GM23338 (cell line): ENCODE results near the gene RIC1. TPM values are rescaled to one million over a fixed set of nuclear protein-coding genes. Genes with fewer than 3 reads are reported as not detected.

Source experiments
- ATAC-seq: fragments of 200-7000 bp; cut with Tn5 transposase; 3 replicates; pipeline ENCODE4 v1.9.1; 2020
- DNase-seq: peaks from one replicate; pipeline ENCODE4 v3.0.0-alpha.2; 2015; ENCODE audit warnings: low spot score
- H2AFZ ChIP-seq: fragments of 200-600 bp; sonication (generic); 2 replicates; pipeline ENCODE4 v1.8.0; 2016; ENCODE audit warnings: antibody characterized with exemption, mild to moderate bottlenecking, moderate library complexity
- H3F3A ChIP-seq: fragments of 200-600 bp; sonication (generic); replicated peaks from 2 replicates; pipeline ENCODE4 v1.8.0; 2017; ENCODE audit warnings: antibody characterized with exemption, mixed run types, low read depth
- H3K27ac ChIP-seq: fragments of 200-600 bp; sonication (generic); 2 replicates; pipeline ENCODE4 v1.6.1; 2016; ENCODE audit warnings: low read depth
- H3K27me3 ChIP-seq: fragments of 200-600 bp; sonication (generic); 2 replicates; pipeline ENCODE4 v1.8.0; 2016; ENCODE audit warnings: mild to moderate bottlenecking, mixed run types, moderate library complexity; ENCODE audit not compliant: insufficient read depth
- H3K36me3 ChIP-seq: fragments of 200-600 bp; sonication (generic); 2 replicates; pipeline ENCODE4 v1.8.0; 2016; ENCODE audit warnings: mild to moderate bottlenecking; ENCODE audit not compliant: insufficient read depth
- H3K4me1 ChIP-seq: fragments of 200-600 bp; sonication (generic); 2 replicates; pipeline ENCODE4 v1.8.0; 2016; ENCODE audit warnings: mild to moderate bottlenecking, moderate library complexity; ENCODE audit not compliant: insufficient read depth
- H3K4me2 ChIP-seq: fragments of 200-600 bp; sonication (generic); 2 replicates; pipeline ENCODE4 v1.7.1; 2017; ENCODE audit warnings: mixed run types
- H3K4me3 ChIP-seq: fragments of 200-600 bp; sonication (generic); 2 replicates; pipeline ENCODE4 v1.6.1; 2016; ENCODE audit warnings: mixed run types
- H3K79me2 ChIP-seq: fragments of 200-600 bp; sonication (generic); replicated peaks from 2 replicates; pipeline ENCODE4 v1.8.0; 2017; ENCODE audit warnings: mild to moderate bottlenecking; ENCODE audit not compliant: insufficient read depth
- H3K9me2 ChIP-seq: fragments of 200-600 bp; sonication (generic); 2 replicates; pipeline ENCODE4 v1.8.0; 2017; ENCODE audit not compliant: insufficient read depth
- H4K20me1 ChIP-seq: fragments of 200-600 bp; sonication (generic); replicated peaks from 2 replicates; pipeline ENCODE4 v1.8.0; 2017; ENCODE audit warnings: mild to moderate bottlenecking; ENCODE audit not compliant: insufficient read depth
- H3K27ac Mint-ChIP-seq: 2 replicates; pipeline ENCODE4 v1.8.0; 2020; ENCODE audit warnings: inconsistent platforms, mild to moderate bottlenecking, moderate library complexity, mixed read lengths
- H3K27me3 Mint-ChIP-seq: 3 replicates; pipeline ENCODE4 v1.8.0; 2022; ENCODE audit warnings: low read depth, mild to moderate bottlenecking, moderate library complexity, mixed read lengths, inconsistent platforms; ENCODE audit not compliant: insufficient read depth, poor library complexity
- H3K36me3 Mint-ChIP-seq: 3 replicates; pipeline ENCODE4 v1.8.0; 2021; ENCODE audit warnings: low read depth, mild to moderate bottlenecking, inconsistent platforms, moderate library complexity, mixed read lengths
- H3K4me1 Mint-ChIP-seq: 3 replicates; pipeline ENCODE4 v1.8.0; 2020; ENCODE audit warnings: mild to moderate bottlenecking, inconsistent platforms, mixed read lengths
- H3K4me3 Mint-ChIP-seq: 3 replicates; pipeline ENCODE4 v1.8.0; 2021; ENCODE audit warnings: moderate library complexity, mild to moderate bottlenecking, inconsistent platforms, mixed read lengths
- H3K9me3 Mint-ChIP-seq: 3 replicates; pipeline ENCODE4 v1.8.0; 2020; ENCODE audit warnings: moderate library complexity, mild to moderate bottlenecking, inconsistent platforms, mixed read lengths
- CREB1 ChIP-seq: fragments of 250-450 bp; sonication (Bioruptor Pico); IDR thresholded peaks from 2 replicates; pipeline ENCODE4 v1.5.0; 2020; ENCODE audit warnings: low read depth, mild to moderate bottlenecking, moderate library complexity
- CTCF ChIP-seq, 2 experiments: fragments of 200-600 bp in 1 of 2; sonication (generic) in 1 of 2; conservative IDR thresholded peaks; 2 replicates each; pipeline versions ENCODE4 v1.5.1 to v1.6.1; 2016 to 2017; ENCODE audit warnings: antibody characterized with exemption in 2 of 2, low read depth in 2 of 2, mild to moderate bottlenecking in 2 of 2, moderate library complexity in 1 of 2
- EZH2 ChIP-seq: fragments of 200-600 bp; sonication (generic); IDR thresholded peaks from one replicate; pipeline ENCODE4 v1.8.0; 2017; ENCODE audit warnings: antibody characterized with exemption, mild to moderate bottlenecking, low read depth; ENCODE audit not compliant: unreplicated experiment
- EZH2phosphoT487 ChIP-seq: fragments of 200-600 bp; sonication (generic); IDR thresholded peaks from one replicate; pipeline ENCODE4 v1.8.1; 2018; ENCODE audit warnings: antibody characterized with exemption; ENCODE audit not compliant: unreplicated experiment
- NANOG ChIP-seq: IDR thresholded peaks from 2 replicates; pipeline ENCODE4 v1.6.1; 2016; ENCODE audit warnings: antibody characterized with exemption, borderline replicate concordance
- POLR2AphosphoS5 ChIP-seq: IDR thresholded peaks from 2 replicates; pipeline ENCODE4 v1.6.1; 2016; ENCODE audit warnings: antibody characterized with exemption, low read depth
- STAT1 ChIP-seq: IDR thresholded peaks from one replicate; pipeline ENCODE4 v1.6.1; 2016; ENCODE audit warnings: antibody characterized with exemption; ENCODE audit not compliant: unreplicated experiment
- ZNF114 ChIP-seq: fragments of 250-450 bp; sonication (Bioruptor Pico); IDR thresholded peaks from 2 replicates; pipeline ENCODE4 v1.5.0; 2020; ENCODE audit warnings: mild to moderate bottlenecking, moderate library complexity
- ZNF331 ChIP-seq: fragments of 250-450 bp; sonication (Bioruptor Pico); IDR thresholded peaks from 2 replicates; pipeline ENCODE4 v1.5.0; 2020; ENCODE audit warnings: low read depth, mild to moderate bottlenecking, moderate library complexity
- ZNF462 ChIP-seq: fragments of 250-450 bp; sonication (Bioruptor Pico); IDR thresholded peaks from 2 replicates; pipeline ENCODE4 v1.5.0; 2020; ENCODE audit warnings: mild to moderate bottlenecking, moderate library complexity
- polyA plus RNA-seq: library from polyadenylated mRNA; unstranded; fragments of >200 nt; fragmentation: Nextera tagmentation; extraction: Ambion mirVana; gene quantifications from 2 replicates; pipeline ENCODE4 v1.2.1, GENCODE V29; 2016
- total RNA-seq: library from RNA; depleted of rRNA; stranded (reverse); fragments of >200 nt; shearing (Covaris generic); gene quantifications from 2 replicates; pipeline ENCODE4 v1.2.3, GENCODE V29; 2014

The RIC1 gene
- total and polyA plus RNA-seq, 2 experiments from 2014 or later = 7.8 to 34.9 TPM

GRCh38 chr9:5665059-5665458, 36.2 kb downstream of the RIC1 start:
- H3K27ac Mint-ChIP-seq = no peak overlapping the region
- no peak; the same call in 2 of the 3 replicates for ATAC-seq
- peaks cover 9% of the 10 kb centered on the region; the same call in 2 of the 3 replicates for H3K9me3 Mint-ChIP-seq
- Histone ChIP-seq H3K36me3 (no peaks in the 10 kb centered on the region), H3K27ac (no peak overlapping the region), H3K79me2 (peaks cover 97% of the 10 kb centered on the region), H3K4me3 (no peak overlapping the region), H4K20me1 (peaks cover 69% of the 10 kb centered on the region), H3F3A (no peaks in the 10 kb centered on the region), H2AFZ (no peak overlapping the region), H3K4me2 (no peak overlapping the region), H3K27me3 (no peaks in the 10 kb centered on the region), H3K9me2 (no peaks in the 10 kb centered on the region), H3K4me1 (peaks cover 12% of the 10 kb centered on the region; the same call in 1 of the 2 replicates)
- no peak overlapping the region for H3K4me3 Mint-ChIP-seq
- peaks cover 3% of the 10 kb centered on the region for H3K27me3 Mint-ChIP-seq
- H3K36me3 Mint-ChIP-seq = peaks cover 46% of the 10 kb centered on the region
- DNase-seq = no peak
- TF ChIP-seq EZH2 (no peak), STAT1 (no peak), ZNF331 (no peak), POLR2AphosphoS5 (no peak), CREB1 (CRISPR knock-in tag) (no peak), NANOG (no peak), CTCF (conservative IDR thresholded peaks at IDR 0.05; ENCODE audit: low read depth in 2 of 2) (no peak)
- peaks cover 11% of the 10 kb centered on the region; the same call in 2 of the 3 replicates for H3K4me1 Mint-ChIP-seq

GRCh38 chr9:5667391-5667790, 38.5 kb downstream of the RIC1 start:
- DNase-seq (no peak), ATAC-seq (no peak)
- Histone ChIP-seq H3F3A (no peaks in the 10 kb centered on the region), H2AFZ (no peak overlapping the region), H3K27ac (no peak overlapping the region), H3K4me2 (no peak overlapping the region), H3K4me1 (peaks cover 12% of the 10 kb centered on the region; the same call in 1 of the 2 replicates), H3K9me2 (no peaks in the 10 kb centered on the region), H3K27me3 (no peaks in the 10 kb centered on the region), H3K4me3 (no peak overlapping the region), H3K36me3 (peaks cover 4% of the 10 kb centered on the region; the same call in 1 of the 2 replicates), H4K20me1 (peaks cover 67% of the 10 kb centered on the region), H3K79me2 (peaks cover 85% of the 10 kb centered on the region)
- H3K27me3 Mint-ChIP-seq = peaks cover 3% of the 10 kb centered on the region
- H3K9me3 Mint-ChIP-seq = peaks cover 12% of the 10 kb centered on the region; the same call in 2 of the 3 replicates
- no peak overlapping the region for H3K27ac Mint-ChIP-seq
- H3K4me1 Mint-ChIP-seq = peaks cover 17% of the 10 kb centered on the region; the same call in 2 of the 3 replicates
- peaks cover 31% of the 10 kb centered on the region for H3K36me3 Mint-ChIP-seq
- no peak overlapping the region for H3K4me3 Mint-ChIP-seq
- TF ChIP-seq POLR2AphosphoS5 = no peak
- no peak for TF ChIP-seq CREB1 (CRISPR knock-in tag)
- TF ChIP-seq NANOG = no peak
- TF ChIP-seq STAT1 = no peak
- TF ChIP-seq ZNF462 (CRISPR knock-in tag) = no peak
- TF ChIP-seq CTCF (conservative IDR thresholded peaks at IDR 0.05; ENCODE audit: low read depth in 2 of 2) = no peak
- TF ChIP-seq ZNF114 (CRISPR knock-in tag) = no peak
- no peak for TF ChIP-seq EZH2phosphoT487
- no peak for TF ChIP-seq ZNF331
- no peak for TF ChIP-seq EZH2
